OCI-LY3 (cell line): ENCODE results near the gene C14orf119.

Experiments used
- EZH2phosphoT487 ChIP-seq: fragments of 200-600 bp; shearing (Covaris generic); IDR thresholded peaks from 2 replicates; pipeline ENCODE4 v1.6.1; 2018; ENCODE audit warnings: antibody characterized with exemption, mixed run types, low read depth
- TF ChIP-seq, protein P1 (sequence below): fragments of 200-600, 300-600 bp; sonication (generic); IDR thresholded peaks from 2 replicates; pipeline ENCODE4 v1.5.1; 2014; ENCODE audit warnings: antibody characterized with exemption, low read length, low read depth

DNA sequence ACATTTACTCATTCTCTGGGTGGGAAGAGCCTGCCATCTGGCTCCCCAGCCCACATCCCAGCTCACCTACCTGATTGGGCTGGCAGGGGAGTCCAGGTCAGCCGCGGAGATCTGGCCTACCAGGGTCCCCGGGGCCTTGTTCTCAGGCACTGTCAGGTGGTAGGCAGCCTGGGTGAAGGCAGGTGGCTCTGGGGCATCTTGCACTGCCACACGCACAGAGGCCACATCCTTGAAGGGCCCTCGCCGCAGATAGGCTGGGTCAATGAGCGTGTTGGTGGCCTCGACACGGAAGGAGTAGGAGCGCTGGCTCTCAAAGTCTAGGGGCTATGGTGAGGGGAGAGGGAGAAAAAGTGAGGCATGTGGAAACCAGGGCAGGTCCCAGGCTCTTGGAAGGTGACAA lies 41.9 kb upstream of the C14orf119 start:
- TF ChIP-seq EZH2phosphoT487 = no peak
- TF ChIP-seq, protein P1, sequence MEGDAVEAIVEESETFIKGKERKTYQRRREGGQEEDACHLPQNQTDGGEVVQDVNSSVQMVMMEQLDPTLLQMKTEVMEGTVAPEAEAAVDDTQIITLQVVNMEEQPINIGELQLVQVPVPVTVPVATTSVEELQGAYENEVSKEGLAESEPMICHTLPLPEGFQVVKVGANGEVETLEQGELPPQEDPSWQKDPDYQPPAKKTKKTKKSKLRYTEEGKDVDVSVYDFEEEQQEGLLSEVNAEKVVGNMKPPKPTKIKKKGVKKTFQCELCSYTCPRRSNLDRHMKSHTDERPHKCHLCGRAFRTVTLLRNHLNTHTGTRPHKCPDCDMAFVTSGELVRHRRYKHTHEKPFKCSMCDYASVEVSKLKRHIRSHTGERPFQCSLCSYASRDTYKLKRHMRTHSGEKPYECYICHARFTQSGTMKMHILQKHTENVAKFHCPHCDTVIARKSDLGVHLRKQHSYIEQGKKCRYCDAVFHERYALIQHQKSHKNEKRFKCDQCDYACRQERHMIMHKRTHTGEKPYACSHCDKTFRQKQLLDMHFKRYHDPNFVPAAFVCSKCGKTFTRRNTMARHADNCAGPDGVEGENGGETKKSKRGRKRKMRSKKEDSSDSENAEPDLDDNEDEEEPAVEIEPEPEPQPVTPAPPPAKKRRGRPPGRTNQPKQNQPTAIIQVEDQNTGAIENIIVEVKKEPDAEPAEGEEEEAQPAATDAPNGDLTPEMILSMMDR = no peak
